Caki2 (cell line): ENCODE measurements around the gene KCNQ1. TPM values are rescaled to one million over a fixed set of nuclear protein-coding genes. Genes with fewer than 3 reads are reported as not detected.

Experiments used
- total RNA-seq: library from RNA; depleted of rRNA; stranded (reverse); fragments of >200 nt; shearing (Covaris generic); gene quantifications from 2 replicates; pipeline ENCODE4 v1.2.3, GENCODE V29; 2014; ENCODE audit warnings: low replicate concordance; rRNA removed

KCNQ1 gene
- total RNA-seq, 1 experiment from 2014 or later: not detected

Other genes with a start within 250 kb of the KCNQ1 start
- gene ASCL2, start 174.4 kb upstream of the KCNQ1 start, total RNA-seq: not detected in 2 replicates
- 0.68 TPM in 1 of 2 replicates, not detected in the other for gene C11orf21, start 143.1 kb upstream of the KCNQ1 start, total RNA-seq
- not detected in 2 replicates for gene TSPAN32, start 143.0 kb upstream of the KCNQ1 start, total RNA-seq
- gene CD81, start 67.7 kb upstream of the KCNQ1 start, total RNA-seq: 88.8 and 134 TPM in 2 replicates
- 70.5 and 107 TPM in 2 replicates for gene TSSC4, start 44.3 kb upstream of the KCNQ1 start, total RNA-seq
- not detected in 2 replicates for gene TRPM5, start 494 bp upstream of the KCNQ1 start, total RNA-seq